T-helper 1 cell treated with Interleukin-12 subunit alpha and Interleukin-12 subunit beta and Interleukin-4 antibody, amounts not matched to agents 30 ng/mL and 1 ng/mL, for 36 hours (primary cell): ENCODE results near the gene ZNF335. TPM values are rescaled to one million over a fixed set of nuclear protein-coding genes. Genes with fewer than 3 reads are reported as not detected.

Experiments used
- intact Hi-C: fragments of 100-400 bp; cut with micrococcal nuclease; formaldehyde crosslinking; loops from one replicate; pipeline ENCODE4 v1.15.1; 2024
- total RNA-seq: library from RNA; stranded (reverse); gene quantifications from 2 replicates; pipeline ENCODE4 v1.2.3, GENCODE V29; 2022

ZNF335 gene
- total RNA-seq, 1 donor from 2014 or later: 43.3 TPM

DNA sequence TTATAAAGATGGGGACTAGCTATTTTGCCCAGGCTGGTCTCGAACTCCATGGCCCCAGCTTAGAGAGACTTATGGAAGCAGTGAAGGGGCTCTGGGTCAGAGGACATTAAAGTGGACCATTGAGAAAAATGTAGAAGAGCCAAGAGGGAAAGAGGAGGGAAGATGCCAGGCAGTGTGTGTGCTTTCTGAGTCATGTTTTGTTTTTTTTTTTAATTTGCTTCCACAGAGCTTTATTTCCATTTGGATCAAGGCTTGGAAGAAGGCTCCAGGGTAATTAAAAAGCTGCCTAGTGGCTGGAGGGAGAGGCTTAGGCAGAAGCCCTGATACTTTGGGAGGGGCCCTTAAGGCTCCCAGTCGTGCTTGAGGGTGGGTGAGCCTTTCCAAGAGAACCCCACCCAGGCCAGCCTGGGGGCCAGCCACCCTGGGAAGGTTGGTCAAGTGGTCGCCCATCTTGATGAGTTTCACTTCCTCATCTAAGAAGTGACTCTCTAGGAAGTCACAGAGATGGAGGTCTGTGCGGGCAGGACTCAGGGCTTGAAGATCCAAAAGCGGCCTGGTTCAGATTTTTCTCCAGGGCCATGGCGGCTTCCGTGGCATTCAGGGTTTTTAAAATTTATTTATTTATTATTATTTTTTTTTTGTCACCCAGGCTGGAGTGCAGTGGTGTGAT is 3.0 kb upstream of the ZNF335 start:
- intact Hi-C loops: no loop called here

DNA sequence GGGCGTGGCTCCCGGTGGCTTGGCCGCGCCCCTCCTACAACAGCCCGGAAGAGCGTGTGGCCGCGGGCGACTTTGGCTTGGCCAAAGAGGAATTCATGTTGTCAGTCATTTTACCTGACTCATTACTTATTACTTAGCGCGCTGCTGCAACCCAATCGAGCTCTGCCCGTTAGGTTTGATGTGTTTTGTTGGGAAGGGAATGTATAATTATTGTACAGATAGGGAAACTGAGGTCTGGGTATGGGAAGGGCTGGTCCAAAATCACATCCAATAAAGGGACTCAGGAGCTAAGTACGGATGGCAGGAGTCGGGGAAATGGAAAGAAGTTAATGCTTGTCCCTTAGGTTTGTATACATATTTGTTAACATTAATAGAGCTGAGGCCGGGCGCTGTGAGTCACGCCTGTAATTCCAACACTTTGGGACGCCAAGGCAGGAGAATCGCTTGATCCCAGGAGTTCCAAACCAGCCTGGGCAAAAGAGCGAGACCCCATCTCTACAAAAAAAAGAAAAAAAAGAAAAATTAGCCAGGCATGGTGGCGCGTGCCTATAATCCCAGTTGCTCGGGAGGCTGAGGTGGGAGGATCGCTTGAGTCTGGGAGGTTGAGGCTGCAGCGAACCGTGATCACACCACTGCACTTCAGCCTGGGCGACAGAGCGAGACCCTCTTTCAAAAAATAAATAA is 639 bp upstream of the ZNF335 start:
- intact Hi-C loops: loop anchor here (1.0 to 2.0 kb wide), 12 partner anchors 15 to 717 kb away; partner anchors contain the start of genes ACOT8, ELMO2, SYS1 and TP53RK

DNA sequence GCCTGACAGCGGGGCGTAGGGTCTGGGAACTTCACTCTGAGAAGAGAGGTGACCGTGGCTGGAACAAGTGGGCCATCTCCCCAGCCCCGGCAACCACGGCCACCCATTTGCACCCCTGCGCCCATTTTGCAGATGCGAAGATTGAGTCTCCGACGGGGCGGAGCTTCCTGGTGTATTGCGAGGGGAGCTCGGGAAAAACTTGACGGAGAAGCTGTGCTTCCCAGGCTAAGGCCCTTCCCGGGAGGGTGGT is 653 bp downstream of the ZNF335 start:
- intact Hi-C loops: loop anchor here (2.0 kb wide), 2 partner anchors 41 to 173 kb away; no protein-coding TSS in a partner anchor

DNA sequence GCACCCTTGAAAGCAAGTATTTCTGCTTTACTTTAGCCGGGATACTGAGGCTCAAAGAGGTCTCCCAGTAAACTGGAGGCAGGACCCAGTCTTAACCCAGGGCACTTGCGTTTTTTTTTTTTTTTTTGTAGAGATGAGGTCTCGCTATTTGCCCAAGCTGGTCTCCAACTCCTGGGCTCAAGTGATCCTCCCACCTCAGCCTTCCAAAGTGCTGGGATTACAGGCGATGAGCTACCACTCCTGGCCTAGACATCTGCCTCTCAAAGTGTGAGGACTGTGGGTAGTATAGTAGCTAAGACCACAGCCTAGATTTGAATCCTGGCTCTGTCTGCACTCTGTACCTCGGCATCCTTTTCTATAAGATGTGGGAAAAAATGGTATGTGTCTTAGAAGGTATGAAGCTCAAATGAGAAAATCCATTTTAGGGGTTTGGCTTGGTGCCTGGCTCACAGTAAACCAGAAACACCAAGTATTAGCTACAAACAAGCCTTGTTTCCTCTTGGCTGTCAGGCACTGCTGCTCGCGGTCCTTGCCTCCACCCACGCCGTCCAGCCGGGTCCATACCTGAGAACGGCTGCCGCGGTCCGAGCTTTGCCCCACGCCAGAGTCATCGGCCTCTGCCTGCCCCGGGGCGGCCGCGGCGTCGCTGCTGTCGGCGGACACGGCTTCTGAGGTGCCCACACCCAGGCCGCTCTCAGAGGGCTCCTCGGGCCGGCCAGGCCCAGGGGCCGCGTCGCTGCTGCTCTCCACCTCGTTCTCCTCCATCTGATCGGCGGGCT is 1.2 kb downstream of the ZNF335 start:
- intact Hi-C loops: loop anchor here (2.0 kb wide), 2 partner anchors 42 to 172 kb away; no protein-coding TSS in a partner anchor

DNA sequence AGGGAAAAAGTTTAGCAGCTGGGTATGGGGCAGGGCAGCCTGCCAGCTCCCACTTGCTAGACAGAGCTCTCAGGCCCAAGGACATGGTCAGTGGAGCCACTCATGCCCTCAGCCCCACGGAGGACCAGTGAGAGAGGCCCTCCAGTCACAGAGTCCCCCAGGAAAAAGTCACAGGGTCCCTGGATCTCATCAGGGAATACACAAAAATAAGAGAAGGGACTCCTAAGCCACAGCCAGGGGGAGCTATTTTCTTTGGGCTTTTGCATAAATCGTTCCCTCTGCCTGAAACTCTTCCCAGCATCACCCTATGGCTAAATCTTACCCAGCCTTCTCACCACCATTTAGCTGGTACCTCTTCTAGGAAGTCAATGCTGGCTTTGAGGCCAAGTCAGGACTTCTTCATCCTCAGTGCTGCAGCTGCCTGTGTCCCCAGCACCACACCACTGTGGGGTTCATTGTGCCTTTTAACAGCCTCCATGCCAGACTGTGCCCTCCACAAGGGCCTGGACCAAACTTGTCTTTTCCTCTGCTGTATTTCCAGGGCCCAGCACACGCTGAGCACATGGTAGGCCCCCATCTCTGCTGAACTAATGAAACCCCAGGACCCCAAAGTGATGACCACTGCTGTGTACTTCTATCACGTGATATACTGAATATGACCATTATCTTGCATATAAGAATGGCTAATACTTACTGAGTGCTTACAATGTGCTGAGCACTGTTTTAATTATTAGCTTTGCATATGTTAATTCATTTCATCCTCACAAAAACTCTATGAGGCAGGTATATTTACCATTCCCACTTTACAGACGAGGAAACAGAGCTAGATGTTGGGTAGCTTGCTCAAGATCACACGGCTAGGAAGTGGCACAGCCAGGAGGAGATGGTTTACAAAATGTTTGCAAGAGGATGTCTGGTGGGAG is 2.0 kb downstream of the ZNF335 start:
- intact Hi-C loops: loop anchor here (2.0 kb wide), 2 partner anchors 43 to 171 kb away; no protein-coding TSS in a partner anchor

DNA sequence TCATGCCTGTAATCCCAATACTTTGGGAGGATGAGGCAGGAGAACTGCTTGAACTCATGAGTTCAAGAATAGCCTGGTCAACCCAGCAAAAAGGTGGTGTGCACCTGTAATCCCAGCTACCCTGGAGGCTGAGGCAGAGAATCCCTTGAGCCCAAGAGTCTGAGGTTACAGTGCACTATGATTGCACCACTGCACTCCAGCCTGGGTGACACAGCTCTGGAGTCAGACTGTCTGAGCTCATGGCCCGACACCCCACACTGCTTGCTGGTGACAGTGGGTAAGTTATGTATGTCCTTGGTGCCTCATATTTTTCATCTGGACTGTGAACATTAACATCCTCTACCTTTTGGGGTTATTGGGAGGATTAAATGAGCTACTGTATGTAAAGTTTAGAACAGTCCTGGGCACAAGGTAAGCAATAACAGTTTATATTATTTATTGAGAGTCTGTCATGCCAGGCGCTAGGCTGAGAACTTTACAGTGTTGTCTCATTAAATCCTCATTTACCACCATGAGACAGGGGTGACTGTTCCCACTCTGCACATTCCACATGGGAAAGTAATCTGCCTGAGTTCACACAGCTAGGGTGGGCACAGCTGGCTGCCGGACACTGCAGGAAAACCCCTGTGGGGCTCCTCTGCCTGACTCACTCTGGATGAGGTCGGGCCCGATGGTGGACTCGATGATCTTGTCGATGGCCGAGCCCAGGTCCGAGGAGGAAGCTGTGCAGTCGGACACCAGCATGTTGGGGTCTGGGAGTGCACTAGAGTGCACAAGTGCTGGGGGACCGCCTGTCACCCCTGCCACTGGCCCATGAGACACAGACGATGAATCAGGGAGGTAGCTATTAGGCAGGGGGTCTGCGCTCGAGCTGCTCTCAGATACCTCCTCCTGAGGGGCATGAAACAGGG is 2.9 kb downstream of the ZNF335 start:
- intact Hi-C loops: no loop called here

DNA sequence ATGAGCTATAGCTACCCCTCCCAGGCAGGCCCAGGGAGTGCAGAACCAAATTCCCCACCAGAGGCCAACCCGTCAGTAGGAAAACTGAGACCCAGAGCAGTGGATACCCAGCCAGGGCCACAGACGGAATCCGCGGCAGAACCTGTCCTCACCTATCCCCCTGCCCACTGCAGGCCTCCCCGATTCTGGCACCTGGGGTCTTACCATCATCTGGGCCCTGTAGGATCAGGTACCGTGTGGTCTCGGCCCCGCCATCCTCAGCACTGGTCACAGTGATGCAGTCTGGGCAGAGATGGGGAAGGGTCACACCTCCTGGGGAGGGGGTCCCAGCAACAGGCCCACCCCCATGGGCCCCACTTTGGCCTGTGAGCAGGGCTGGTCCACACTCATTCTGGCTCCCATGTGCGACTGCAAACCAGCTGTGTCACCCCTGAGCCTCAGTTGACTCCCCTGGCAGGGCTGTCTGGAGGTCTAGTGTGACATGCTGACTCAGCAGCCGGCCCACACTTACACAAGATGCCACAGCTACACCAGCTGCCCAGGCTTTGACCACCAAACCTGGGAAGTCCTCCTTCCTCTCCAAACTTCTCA is 3.8 kb downstream of the ZNF335 start:
- intact Hi-C loops: no loop called here

DNA sequence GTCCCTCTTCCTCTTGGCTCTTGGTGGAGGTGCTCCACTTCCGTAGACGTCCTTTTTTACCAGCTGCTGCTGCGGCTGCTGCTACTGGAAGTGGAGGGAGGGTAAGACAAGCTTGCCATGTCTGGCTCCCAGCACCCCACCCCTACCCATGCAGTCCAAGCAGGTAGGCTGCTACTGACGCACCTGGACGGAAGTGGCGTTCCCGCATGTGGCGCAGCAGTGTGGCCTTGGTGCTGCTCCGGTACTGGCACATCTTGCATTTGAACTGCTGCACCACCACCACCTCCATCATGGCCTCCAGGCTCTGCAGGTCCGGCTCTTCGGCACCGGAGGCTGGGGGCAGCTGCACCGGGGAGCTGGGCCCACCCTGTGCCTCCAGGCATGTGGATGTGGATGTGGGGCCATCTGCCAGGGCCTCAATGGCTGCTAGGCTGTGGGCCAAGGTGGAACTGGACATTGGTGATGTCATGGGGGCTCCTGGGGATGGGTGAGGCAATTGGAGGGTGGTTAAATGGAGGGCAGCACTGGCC is 4.4 kb downstream of the ZNF335 start:
- intact Hi-C loops: no loop called here

DNA sequence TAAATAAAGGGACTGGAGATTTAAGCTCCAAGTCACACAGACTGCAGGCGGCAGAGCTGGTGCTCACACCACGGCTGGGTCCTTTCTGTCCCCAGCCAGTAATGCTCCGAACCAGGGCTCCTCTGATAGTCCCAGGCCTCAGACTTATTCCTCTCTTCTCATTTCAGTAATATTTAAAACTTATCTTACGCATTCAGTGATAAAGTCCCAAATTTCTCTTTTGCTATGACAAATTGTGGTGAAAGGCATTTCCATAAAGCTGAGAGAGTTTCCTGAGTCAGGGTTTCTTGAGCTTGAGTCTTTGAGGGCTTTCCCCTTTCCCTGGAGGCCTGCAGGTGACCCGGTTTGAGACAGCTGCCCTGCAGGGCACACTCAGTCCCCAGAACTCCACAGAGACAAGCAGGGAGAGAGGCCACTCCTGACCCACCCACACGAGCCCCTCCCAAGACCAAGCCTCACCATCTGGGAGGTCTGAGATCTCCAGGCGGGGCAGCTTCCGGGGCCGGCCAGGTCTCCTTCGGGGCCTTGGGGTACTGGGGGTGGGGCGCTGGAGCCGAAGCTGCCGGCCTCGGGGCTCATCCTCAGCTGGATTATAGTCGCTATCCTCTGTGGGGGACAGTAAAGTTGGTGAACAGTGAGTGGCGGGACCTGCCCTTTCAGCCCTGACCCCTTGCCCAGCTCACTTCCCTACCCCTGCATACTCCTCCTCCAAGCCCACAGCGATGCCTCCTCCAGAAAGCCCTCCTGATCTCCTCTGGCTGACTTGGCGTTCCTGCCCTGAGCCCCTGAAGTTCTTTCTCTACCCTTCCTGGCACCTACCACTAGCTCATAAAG is 6.6 kb downstream of the ZNF335 start:
- intact Hi-C loops: no loop called here

DNA sequence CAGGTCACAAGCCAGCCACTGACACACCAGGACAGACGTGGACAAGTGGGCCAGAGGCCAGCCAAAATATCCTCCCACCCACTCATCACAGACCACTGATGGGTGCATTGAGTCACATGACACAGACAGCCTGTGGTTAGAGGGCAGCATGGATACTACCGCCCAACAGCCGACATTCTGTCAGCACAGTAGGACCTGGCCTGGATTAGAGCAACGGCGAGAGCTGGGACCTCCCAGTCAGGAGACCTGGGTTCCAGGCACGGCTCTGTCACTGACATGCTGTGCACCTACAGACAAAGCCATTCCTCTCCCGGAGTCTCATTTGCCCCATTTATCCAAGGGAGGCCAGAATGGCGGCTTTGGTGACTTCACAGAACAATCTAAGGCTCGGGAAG is 8.0 kb downstream of the ZNF335 start:
- intact Hi-C loops: no loop called here

DNA sequence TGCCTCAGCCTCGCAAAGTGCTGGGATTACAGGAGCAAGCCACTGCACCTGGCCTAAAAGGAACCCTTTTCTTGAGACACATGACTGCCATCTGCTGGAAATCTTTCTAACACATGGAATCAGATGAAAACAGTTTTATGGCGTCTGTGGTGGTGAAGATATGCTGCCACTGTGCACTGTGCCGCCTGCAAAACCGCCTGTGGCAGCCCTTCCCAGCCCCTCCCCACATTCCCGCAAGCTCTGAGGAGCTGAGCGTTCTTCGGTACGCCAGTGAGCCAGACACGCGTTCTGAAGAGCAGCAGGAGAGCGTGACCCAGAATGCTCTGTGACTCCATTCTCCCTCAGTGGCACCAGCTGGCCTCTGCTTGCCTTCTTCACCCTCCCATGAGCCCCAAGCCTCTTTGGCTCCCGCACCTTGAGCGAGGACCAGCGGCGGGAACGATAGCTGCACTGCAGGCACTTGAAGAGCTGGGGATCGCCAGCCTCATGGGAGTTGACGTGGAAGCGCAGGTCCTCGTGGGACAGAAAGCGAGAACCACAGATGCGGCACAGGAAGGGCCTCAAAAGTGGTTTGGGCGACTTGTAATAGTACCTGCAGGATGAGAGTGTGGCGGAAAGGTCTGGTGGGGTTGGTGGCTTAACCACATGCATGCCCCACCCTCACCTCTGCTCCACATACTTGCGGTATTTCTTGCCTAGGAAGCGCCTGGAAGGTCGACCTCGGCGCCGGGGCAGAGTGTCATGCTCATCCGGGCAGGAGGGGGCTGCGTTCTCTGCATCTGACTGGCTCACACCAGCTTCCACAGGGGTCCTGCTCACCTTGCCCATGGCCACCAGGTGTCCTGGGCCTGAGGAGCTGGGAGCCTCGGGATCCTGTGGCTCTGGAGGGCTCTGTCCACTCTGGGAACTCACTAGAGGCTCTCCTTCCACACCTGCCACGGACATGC is 8.7 kb downstream of the ZNF335 start:
- intact Hi-C loops: loop anchor here (1.0 kb wide), 2 partner anchors 139 to 164 kb away; no protein-coding TSS in a partner anchor

DNA sequence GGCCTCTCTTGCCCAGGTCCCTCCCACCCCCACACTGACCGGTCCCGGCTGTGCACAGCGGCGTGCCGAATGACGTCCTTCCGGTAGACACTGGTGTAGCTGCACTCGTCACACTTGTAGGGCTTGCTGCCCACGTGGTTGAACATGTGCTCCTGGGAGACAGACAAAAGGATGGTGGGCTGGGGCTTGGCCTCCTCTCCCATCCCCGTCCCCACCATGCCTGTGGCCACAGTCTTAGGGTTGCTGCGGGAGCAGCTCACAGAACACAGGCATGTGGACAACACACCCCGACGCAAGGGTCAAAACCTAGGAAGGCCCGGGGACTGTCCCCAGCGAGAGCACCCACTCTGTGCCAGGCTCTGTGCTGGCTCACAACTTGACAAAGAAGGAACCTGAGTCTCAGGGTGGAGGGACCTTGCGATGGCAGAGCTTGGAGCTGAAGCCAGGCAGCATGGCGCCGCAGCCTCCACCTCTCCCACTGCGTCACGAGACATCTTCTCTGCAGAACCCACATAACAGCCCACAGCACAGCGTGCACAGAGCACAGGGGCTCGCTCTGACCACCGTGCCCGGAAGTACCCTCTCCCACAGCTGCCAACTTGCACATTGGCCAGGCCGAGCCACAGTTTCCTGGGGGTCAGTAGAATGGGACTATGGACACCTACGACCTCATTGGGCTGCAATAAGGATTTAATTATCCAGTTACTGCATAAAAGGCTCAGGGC is 9.8 kb downstream of the ZNF335 start:
- intact Hi-C loops: no loop called here

DNA sequence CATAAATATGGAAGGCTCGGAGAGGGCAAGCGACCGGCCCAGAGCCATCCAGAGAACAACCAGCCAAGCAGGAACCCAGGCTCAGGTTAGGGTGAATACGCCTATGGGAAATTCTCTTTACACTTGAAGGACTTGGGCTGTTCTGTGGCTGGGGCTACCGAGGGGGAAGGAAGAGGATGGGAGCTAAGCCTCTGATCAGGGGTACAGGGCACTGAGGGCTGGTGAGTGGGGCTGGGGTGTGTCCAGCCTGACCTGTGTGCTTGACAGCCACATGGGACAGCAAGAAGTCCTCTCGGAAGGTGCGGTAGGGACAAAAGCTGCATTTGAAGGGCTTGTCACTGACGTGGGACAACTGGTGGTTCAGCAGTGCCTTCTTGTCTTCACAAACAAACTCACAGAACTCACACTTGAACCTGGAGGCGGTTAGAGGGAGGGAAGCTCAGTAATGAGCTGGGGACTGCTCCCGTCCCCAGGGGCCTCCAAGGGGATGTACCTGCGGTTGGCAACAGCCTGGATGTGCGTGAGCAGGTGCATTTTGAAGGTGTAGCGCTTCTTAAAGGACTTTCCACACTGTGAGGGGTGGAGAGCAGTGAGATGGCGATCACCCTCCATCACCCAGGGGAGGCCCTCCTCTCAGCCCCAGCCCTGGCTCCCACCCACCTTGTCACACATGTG is 11.9 kb downstream of the ZNF335 start:
- intact Hi-C loops: no loop called here

DNA sequence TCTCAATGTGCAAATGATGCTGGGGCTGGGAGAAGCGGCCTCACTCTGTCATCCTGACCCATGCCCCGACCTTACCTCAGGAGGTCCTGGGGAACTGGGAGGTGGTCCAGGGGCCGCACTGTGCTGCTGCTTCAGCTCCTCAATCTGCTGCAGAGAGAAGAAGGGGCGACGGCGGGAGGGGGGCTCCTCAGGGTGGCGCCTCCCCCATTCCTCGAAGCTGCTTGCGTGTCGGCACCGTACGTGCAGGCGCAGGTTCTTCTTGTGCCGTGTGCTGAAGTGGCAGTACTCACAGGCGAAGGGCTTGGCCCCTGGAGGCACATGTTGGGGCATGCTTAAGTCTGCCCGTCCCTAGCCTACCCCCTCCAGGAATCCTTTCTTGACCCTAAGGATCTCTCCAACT is 12.9 kb downstream of the ZNF335 start:
- intact Hi-C loops: no loop called here

DNA sequence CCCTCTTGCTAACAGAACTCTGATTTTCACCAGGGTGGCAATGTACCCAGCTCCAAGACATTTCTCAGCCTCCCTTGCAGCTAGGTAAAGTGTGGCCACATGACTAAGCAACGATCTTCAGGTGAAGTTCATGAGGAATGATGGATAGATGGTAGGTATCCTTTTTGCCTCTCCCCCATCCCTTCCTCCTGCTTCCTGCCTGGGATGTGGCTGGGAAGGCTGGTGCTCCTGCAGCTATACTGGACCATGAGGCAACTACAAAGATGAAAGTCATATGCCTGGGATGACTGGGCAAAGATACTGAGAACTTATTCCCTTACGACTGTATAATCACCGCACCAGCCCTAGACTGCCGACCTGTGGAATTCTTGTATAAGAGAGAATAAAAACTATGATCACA is 13.4 kb downstream of the ZNF335 start:
- intact Hi-C loops: no loop called here
